NCI-H2196 (cell line): Measurements from ENCODE around the gene DVL3.

Source experiments
- DNase-seq: peaks from one replicate; lab custom pipeline; 2025; ENCODE audit not compliant: unreplicated experiment; lab: John Stamatoyannopoulos, UW

DVL3 gene

GRCh38 chr3:184209146-184209923 lies 54.2 kb downstream of the DVL3 start:
- DNase-seq = no peak

DNA sequence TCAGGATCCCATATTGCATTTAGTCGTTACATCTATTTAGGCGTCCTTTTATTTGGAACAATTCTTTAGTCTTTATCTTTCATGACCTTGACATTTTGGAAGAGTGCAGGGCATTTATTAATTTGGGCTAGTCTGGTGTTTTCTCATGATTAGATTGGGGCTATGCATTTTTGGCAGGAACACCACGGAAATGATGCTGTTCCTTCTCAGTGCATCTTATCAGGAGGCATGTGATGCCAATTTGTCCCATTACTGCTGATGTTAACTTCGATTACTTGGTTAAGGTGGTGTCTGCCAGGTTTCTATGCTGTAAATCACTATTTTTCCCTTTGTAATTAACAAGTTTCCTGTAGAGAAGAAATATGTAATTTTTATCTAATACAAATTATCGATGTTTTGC lies 56.1 kb downstream of the DVL3 start:
- DNase-seq = no peak

- DNase-seq = no peak
These were observed 56.5 kb downstream of the DVL3 start for GRCh38 chr3:184211718-184212117.

DNA sequence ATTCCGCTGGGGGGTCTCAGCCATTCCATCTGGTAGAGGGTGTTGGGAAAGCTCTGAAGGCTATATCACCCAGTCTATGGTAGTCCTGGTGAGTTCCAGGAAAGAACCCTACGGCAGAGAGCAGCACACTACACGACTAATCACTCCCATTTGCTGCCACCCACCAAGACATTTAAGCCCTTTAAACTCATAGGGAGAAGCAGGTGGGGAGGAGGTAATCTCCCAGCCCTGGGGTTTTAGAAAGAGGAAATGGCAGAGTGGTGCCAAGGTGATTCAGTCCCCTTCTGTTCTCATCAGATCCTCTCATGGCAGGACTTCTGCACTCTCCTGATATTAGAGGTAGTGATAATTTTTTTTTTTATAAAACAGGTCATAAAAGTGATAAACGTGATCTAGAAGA lies 63.6 kb downstream of the DVL3 start:
- no peak for DNase-seq

- DNase-seq = no peak
These were observed 67.3 kb downstream of the DVL3 start for GRCh38 chr3:184222521-184222920.
